ENCODE results near the gene PRMT7.

DNA sequence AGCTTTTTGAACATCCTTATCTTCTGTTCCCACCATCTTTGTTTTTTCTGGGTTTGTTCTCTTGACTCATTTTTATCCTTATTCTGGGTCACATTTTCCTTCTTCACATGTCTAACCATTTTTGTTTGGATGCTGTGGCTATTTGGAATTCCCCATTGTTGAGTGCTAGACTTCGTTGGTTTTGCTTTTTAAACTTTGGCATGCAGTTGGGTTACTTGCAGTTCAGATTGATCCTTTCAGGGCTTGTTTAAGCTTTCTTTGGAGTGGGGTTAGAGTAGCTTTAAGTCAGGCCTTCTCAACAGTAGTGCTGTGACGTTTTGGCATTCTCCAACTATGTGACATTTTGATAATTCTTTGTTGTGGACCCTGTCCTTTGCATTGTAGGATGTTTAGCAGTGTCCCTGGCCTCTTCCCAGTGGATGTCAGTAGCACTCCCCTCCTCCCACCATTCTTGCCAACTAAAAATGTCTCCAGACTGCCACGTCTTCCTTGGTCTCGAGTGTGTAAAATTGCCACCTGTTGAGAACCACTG, 21.1 kb downstream of the PRMT7 start:
- TF ChIP-seq, protein P1, sequence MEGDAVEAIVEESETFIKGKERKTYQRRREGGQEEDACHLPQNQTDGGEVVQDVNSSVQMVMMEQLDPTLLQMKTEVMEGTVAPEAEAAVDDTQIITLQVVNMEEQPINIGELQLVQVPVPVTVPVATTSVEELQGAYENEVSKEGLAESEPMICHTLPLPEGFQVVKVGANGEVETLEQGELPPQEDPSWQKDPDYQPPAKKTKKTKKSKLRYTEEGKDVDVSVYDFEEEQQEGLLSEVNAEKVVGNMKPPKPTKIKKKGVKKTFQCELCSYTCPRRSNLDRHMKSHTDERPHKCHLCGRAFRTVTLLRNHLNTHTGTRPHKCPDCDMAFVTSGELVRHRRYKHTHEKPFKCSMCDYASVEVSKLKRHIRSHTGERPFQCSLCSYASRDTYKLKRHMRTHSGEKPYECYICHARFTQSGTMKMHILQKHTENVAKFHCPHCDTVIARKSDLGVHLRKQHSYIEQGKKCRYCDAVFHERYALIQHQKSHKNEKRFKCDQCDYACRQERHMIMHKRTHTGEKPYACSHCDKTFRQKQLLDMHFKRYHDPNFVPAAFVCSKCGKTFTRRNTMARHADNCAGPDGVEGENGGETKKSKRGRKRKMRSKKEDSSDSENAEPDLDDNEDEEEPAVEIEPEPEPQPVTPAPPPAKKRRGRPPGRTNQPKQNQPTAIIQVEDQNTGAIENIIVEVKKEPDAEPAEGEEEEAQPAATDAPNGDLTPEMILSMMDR (conservative IDR thresholded peaks at IDR 0.05): no peak
- no peak for TF ChIP-seq ZFX (IDR thresholded peaks at IDR 0.05)
